Astrocyte of the spinal cord (primary cell): Measurements from ENCODE around the gene NRXN3.

Experiments used
- DNase-seq: peaks from one replicate; pipeline ENCODE4 v3.0.0; 2011; ENCODE audit warnings: low read depth, low spot score
- H3K4me3 ChIP-seq: 2 replicates; pipeline ENCODE4 v1.5.1; 2011; ENCODE audit warnings: low read depth, mild to moderate bottlenecking, low read length, moderate library complexity
- CTCF ChIP-seq: IDR thresholded peaks from 2 replicates; pipeline ENCODE4 v1.5.1; 2012; ENCODE audit warnings: low read depth, mild to moderate bottlenecking, low read length, inconsistent platforms
- in situ Hi-C: cut with HindIII; loops from 2 replicates; pipeline ENCODE4 v1.10.0; 2017; ENCODE audit warnings: low sequenced_read_pairs

Gene NRXN3

DNA sequence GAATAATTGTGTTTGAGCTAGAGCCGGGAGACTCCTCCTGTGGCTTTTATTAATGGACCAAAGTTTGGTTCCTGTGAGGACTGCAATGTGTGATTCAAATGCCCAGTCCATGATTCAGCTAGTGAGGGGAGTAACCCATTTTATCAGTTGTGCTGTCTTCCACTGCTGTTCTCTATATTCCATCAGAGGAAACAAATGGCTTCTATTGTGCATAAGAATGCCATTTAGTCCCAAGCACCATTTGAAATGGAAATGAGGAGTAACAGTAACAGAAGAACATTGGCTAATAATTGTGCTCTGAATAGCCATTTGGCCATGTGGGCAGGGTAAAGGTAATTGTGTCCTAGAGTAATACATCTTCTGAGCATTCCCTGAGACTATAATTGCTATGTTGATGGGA is 1398.4 kb downstream of the NRXN3 start:
- in situ Hi-C loops, result no loop called here
- DNase-seq, result no peak
- no peak for TF ChIP-seq CTCF
- H3K4me3 ChIP-seq, result no peak overlapping the region

DNA sequence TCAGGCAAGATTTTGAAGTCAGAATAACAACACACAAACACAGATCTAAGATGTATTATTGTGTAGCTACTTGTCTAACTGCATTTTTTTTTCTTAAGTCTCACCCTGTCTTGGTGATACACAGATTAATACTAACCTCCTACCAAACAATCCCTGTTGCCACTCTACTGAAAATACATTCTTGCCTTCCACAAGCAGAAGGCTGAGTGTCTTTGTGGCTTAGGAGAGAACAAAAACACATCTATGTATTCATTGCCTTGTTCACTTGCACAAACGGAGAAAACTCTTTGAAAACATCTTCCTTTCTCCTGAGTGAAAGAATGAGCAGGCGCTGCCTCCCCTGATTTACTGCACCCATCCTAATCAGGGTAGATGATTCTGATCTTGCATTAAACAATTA is 1398.9 kb downstream of the NRXN3 start:
- in situ Hi-C loops, result no loop called here
- TF ChIP-seq CTCF, result no peak
- no peak for DNase-seq
- no peak overlapping the region for H3K4me3 ChIP-seq

DNA sequence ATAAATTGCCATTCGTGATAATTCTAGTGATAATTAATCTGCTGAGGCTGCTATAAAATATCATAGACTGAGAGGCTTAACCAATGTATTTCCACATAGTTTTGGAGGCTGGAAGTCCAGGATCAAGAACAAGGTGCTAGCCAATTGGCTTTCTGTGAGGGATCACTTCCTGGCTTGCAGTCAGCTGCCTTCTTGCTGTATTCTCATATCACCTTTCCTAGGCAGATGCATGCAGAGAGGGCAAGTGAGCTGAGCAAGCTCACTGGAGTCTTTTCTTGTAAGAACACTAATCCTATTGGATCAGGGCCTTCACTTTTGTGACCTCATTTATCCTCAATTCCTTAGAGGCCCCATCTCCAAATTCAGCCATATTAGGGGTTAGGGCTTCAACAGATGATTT is 1400.5 kb downstream of the NRXN3 start:
- in situ Hi-C loops, result no loop called here
- no peak for DNase-seq
- TF ChIP-seq CTCF, result no peak
- no peak overlapping the region for H3K4me3 ChIP-seq

DNA sequence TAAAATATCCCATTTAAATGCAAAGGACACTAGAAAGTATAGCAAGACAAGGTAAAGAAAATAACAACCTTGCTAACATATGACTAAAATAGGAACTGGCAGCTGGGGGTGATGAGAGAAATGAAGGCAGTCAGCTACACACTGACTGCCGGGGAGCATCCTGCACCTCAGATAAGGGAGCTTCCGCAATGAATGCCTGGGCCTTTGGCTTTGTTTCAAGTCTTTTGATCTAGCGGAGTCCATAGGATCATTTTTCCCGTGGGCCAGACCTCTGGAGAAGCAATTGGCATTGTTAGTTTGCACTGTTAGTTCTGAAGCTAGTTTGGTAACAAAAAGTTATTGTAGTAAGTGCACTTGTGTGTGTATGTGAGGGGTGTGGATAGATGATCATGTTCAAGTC is 1401.2 kb downstream of the NRXN3 start:
- TF ChIP-seq CTCF, result no peak
- in situ Hi-C loops, result no loop called here
- no peak for DNase-seq
- no peak overlapping the region for H3K4me3 ChIP-seq

GRCh38 chr14:79573486-79573885 is 1403.3 kb downstream of the NRXN3 start:
- DNase-seq, result peak; percentile 89
- in situ Hi-C loops, result no loop called here
- no peak overlapping the region for H3K4me3 ChIP-seq
- no peak for TF ChIP-seq CTCF

DNA sequence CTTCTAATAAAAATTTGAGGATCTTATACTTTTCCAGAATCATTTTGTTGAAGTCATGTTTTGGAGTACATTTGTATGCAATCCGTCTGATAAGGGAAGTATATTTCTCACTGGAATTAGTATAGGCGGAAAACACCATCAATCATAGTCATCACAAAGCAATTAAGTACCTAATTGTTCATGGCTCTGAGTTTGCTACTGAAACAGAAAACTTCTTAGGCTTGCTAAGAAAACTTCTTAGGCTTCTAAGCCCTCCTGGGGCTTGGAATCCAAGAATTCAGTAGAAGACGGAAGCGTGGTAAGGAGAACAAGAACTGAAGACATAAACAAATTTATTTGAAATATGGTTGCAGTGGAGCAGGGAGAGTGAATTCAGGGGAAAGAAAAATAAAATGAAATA is 1404.9 kb downstream of the NRXN3 start:
- DNase-seq, result no peak
- H3K4me3 ChIP-seq, result no peak overlapping the region
- no peak for TF ChIP-seq CTCF
- in situ Hi-C loops, result no loop called here

DNA sequence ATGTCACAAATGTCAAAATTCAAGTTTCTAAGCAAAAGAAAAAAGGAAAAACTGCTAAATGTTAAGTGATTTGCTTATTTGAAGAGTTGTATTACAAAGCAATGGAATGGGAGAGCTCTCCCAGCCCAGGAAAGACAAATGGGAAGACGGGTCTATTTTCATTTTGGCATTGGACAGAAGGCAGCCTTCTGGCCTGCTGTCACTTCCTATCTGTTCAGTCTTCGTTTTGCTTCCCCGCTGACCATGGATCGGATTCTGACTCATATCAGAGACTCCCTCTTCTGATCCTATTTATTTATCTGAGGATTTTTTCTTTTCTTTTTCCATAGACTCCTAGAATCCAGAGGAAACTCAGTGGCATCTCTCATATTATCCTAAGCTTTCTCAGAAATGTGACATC is 1406.3 kb downstream of the NRXN3 start:
- no peak for TF ChIP-seq CTCF
- peak; percentile 44 for DNase-seq
- in situ Hi-C loops, result no loop called here
- H3K4me3 ChIP-seq, result no peak overlapping the region
